A549 (cell line): ENCODE data around the gene SSU72. TPM values are rescaled to one million over a fixed set of nuclear protein-coding genes. Genes with fewer than 3 reads are reported as not detected.

Source experiments
- ATAC-seq, 2 experiments: fragments of 200-7000 bp in 1 of 2; fragments of >200 bp in 1 of 2; cut with Nextera tagmentation in 1 of 2; cut with Tn5 transposase in 1 of 2; 3 replicates each; pipeline versions ENCODE4 v1.8.0 to v1.9.1; 2018 to 2020; ENCODE audit warnings: mild to moderate bottlenecking in 1 of 2, moderate library complexity in 1 of 2
- CTCF ChIA-PET: fragments of 300-600 bp; sonication (Branson Sonifier 250); formaldehyde crosslinking; extraction: SDS; loops from one replicate; lab custom pipeline; 2021; ENCODE audit warnings: antibody characterized with exemption, inconsistent platforms; lab: Yijun Ruan, JAX
- POLR2A ChIA-PET: fragments of 350-600 bp; formaldehyde crosslinking; extraction: SDS; loops from one replicate; lab custom pipeline; 2021; ENCODE audit warnings: antibody characterized with exemption, inconsistent platforms; lab: Yijun Ruan, JAX
- DNase-seq, 2 experiments: peaks; one replicate each; pipeline versions ENCODE4 v3.0.0 to v3.0.0-alpha.2; 2011 to 2016; ENCODE audit warnings: low read depth in 1 of 2, low spot score in 1 of 2
- FAIRE-seq: peaks from 2 replicates; lab custom pipeline; 2011; peaks lifted over from hg19 to GRCh38; lab: Jason Lieb, UNC
- H3K27ac ChIP-seq, 2 experiments: fragments of >200 bp; sonication (Bioruptor Twin); formaldehyde crosslinking; 3 replicates each; pipeline ENCODE4 v1.5.1; 2016 to 2017
- H3K4me1 ChIP-seq: fragments of >200 bp; sonication (Bioruptor Twin); formaldehyde crosslinking; 3 replicates; pipeline ENCODE4 v1.6.1; 2016
- H3K4me2 ChIP-seq: fragments of >200 bp; sonication (Bioruptor Twin); formaldehyde crosslinking; 3 replicates; pipeline ENCODE4 v1.6.1; 2016
- H3K4me3 ChIP-seq: fragments of >200 bp; sonication (Bioruptor Twin); formaldehyde crosslinking; 3 replicates; pipeline ENCODE4 v1.5.1; 2016
- H3K9me3 ChIP-seq: fragments of >200 bp; sonication (Bioruptor Twin); formaldehyde crosslinking; 3 replicates; pipeline ENCODE4 v1.6.1; 2016
- BHLHE40 ChIP-seq: IDR thresholded peaks from 2 replicates; pipeline ENCODE4 v1.6.1; 2012; ENCODE audit warnings: low read depth, low read length, inconsistent platforms
- CBX8 ChIP-seq: fragments of 200-600 bp; sonication (generic); IDR thresholded peaks from 2 replicates; pipeline ENCODE4 v1.6.1; 2016
- ESRRA ChIP-seq: fragments of 150-350 bp; IDR thresholded peaks from 2 replicates; pipeline ENCODE4 v1.6.1; 2014; ENCODE audit warnings: mild to moderate bottlenecking, low read length, borderline replicate concordance
- FOSB ChIP-seq: fragments of 250-450 bp; sonication (Bioruptor Pico); IDR thresholded peaks from 2 replicates; pipeline ENCODE4 v1.5.0; 2020; ENCODE audit warnings: mild to moderate bottlenecking, moderate library complexity
- FOXS1 ChIP-seq: fragments of 250-450 bp; sonication (Bioruptor Pico); IDR thresholded peaks from 2 replicates; pipeline ENCODE4 v1.5.0; 2020; ENCODE audit warnings: mild to moderate bottlenecking, moderate library complexity
- HEYL ChIP-seq: fragments of 250-450 bp; sonication (Bioruptor Pico); IDR thresholded peaks from 2 replicates; pipeline ENCODE4 v1.8.0; 2021; ENCODE audit warnings: mild to moderate bottlenecking, moderate library complexity
- HMGXB4 ChIP-seq: fragments of 250-450 bp; sonication (Bioruptor Pico); IDR thresholded peaks from 2 replicates; pipeline ENCODE4 v1.5.0; 2021; ENCODE audit warnings: mild to moderate bottlenecking, moderate library complexity, borderline replicate concordance
- JUN ChIP-seq, 2 experiments: fragments of >200 bp; sonication (Bioruptor Twin); formaldehyde crosslinking; IDR thresholded peaks; 2 replicates in 1 of 2; 3 replicates in 1 of 2; pipeline ENCODE4 v1.6.1; 2016 to 2017
- KDM1A ChIP-seq: fragments of 200-600 bp; sonication (generic); IDR thresholded peaks from 2 replicates; pipeline ENCODE4 v1.6.1; 2016; ENCODE audit warnings: low read depth, mild to moderate bottlenecking
- MAX ChIP-seq: IDR thresholded peaks from 2 replicates; pipeline ENCODE4 v1.6.1; 2012
- MYC ChIP-seq: IDR thresholded peaks from 2 replicates; pipeline ENCODE4 v1.6.1; 2012; ENCODE audit warnings: mild to moderate bottlenecking, inconsistent platforms, low read length, improper control_type of control experiment, borderline replicate concordance
- NFE2L2 ChIP-seq: fragments of 150-350 bp; conservative IDR thresholded peaks from 2 replicates; pipeline ENCODE4 v1.6.1; 2014; ENCODE audit warnings: low read length
- NPAS2 ChIP-seq: fragments of 250-450 bp; sonication (Bioruptor Pico); IDR thresholded peaks from 2 replicates; pipeline ENCODE4 v1.8.0; 2022; ENCODE audit warnings: mild to moderate bottlenecking, moderate library complexity, borderline replicate concordance
- RAD21 ChIP-seq, 2 experiments: fragments of >200 bp in 1 of 2; sonication (Bioruptor Twin) in 1 of 2; formaldehyde crosslinking in 1 of 2; IDR thresholded peaks in 1 of 2; conservative IDR thresholded peaks in 1 of 2; 2 replicates in 1 of 2; 3 replicates in 1 of 2; pipeline ENCODE4 v1.6.1; 2012 to 2018; ENCODE audit warnings: inconsistent platforms in 1 of 2
- SREBF2 ChIP-seq: fragments of 450-650 bp; IDR thresholded peaks from 2 replicates; pipeline ENCODE4 v1.6.1; 2014; ENCODE audit warnings: mild to moderate bottlenecking, moderate library complexity
- ZNF302 ChIP-seq: fragments of 250-450 bp; sonication (Bioruptor Pico); IDR thresholded peaks from 2 replicates; pipeline ENCODE4 v1.9.0; 2021; ENCODE audit warnings: inconsistent platforms, mild to moderate bottlenecking, moderate library complexity
- WGBS: methylation state at CpG from one replicate; pipeline ENCODE4 v1.1.6; 2017; ENCODE audit errors: missing lambda C conversion rate; 5-methylcytosine and 5-hydroxymethylcytosine counted together
- polyA plus RNA-seq, 4 experiments: library from polyadenylated mRNA; depleted of rRNA in 3 of 4; stranded (reverse); fragments of >200 nt; fragmentation: RNase III in 1 of 4; extraction: RNeasy Plus Mini Kit Qiagen cat#74134 plus additional on column Dnase treatment in 1 of 4; gene quantifications; 2 replicates in 3 of 4; 3 replicates in 1 of 4; pipeline ENCODE4 v1.2.3, GENCODE V29; 2011 to 2017
- TF ChIP-seq, protein P1 (sequence below): fragments of >200 bp; sonication (Bioruptor Twin); formaldehyde crosslinking; IDR thresholded peaks from 2 replicates; pipeline ENCODE4 v1.6.1; 2016
- TF ChIP-seq, protein P2 (sequence below): fragments of >200 bp; sonication (Bioruptor Twin); formaldehyde crosslinking; IDR thresholded peaks from 3 replicates; pipeline ENCODE4 v1.5.1; 2016
- TF ChIP-seq, protein P3 (sequence below): fragments of 250-450 bp; sonication (Bioruptor Pico); IDR thresholded peaks from 2 replicates; pipeline ENCODE4 v1.5.0; 2020; ENCODE audit warnings: low read depth, mild to moderate bottlenecking, moderate library complexity

The SSU72 gene
- polyA plus RNA-seq, 2 of the 4 experiments (the other 2 are of a cell fraction), result 75.3 to 101 TPM

- no peak for FAIRE-seq
- Histone ChIP-seq H3K4me2 (no peak overlapping the region), H3K4me3 (no peak overlapping the region), H3K4me1 (peaks cover 3% of the 10 kb centered on the region; the same call in 1 of the 3 replicates), H3K27ac (no peak overlapping the region), H3K9me3 (no peaks in the 10 kb centered on the region)
- DNase-seq, result no peak
- POLR2A ChIA-PET, result no interaction called here
- WGBS, result 87% methylated on average over 10 of the region's 10 CpGs
- CTCF ChIA-PET, result no interaction called here
- ATAC-seq, result no peak
- TF ChIP-seq, protein P1, sequence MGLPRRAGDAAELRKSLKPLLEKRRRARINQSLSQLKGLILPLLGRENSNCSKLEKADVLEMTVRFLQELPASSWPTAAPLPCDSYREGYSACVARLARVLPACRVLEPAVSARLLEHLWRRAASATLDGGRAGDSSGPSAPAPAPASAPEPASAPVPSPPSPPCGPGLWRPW, result no peak
- TF ChIP-seq, protein P2, sequence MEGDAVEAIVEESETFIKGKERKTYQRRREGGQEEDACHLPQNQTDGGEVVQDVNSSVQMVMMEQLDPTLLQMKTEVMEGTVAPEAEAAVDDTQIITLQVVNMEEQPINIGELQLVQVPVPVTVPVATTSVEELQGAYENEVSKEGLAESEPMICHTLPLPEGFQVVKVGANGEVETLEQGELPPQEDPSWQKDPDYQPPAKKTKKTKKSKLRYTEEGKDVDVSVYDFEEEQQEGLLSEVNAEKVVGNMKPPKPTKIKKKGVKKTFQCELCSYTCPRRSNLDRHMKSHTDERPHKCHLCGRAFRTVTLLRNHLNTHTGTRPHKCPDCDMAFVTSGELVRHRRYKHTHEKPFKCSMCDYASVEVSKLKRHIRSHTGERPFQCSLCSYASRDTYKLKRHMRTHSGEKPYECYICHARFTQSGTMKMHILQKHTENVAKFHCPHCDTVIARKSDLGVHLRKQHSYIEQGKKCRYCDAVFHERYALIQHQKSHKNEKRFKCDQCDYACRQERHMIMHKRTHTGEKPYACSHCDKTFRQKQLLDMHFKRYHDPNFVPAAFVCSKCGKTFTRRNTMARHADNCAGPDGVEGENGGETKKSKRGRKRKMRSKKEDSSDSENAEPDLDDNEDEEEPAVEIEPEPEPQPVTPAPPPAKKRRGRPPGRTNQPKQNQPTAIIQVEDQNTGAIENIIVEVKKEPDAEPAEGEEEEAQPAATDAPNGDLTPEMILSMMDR, result no peak
- no peak for TF ChIP-seq BHLHE40
- TF ChIP-seq, all 56 proteins: peak for 0
Observed at GRCh38 chr1:1567891-1568291, 6.8 kb downstream of the SSU72 start.

DNA sequence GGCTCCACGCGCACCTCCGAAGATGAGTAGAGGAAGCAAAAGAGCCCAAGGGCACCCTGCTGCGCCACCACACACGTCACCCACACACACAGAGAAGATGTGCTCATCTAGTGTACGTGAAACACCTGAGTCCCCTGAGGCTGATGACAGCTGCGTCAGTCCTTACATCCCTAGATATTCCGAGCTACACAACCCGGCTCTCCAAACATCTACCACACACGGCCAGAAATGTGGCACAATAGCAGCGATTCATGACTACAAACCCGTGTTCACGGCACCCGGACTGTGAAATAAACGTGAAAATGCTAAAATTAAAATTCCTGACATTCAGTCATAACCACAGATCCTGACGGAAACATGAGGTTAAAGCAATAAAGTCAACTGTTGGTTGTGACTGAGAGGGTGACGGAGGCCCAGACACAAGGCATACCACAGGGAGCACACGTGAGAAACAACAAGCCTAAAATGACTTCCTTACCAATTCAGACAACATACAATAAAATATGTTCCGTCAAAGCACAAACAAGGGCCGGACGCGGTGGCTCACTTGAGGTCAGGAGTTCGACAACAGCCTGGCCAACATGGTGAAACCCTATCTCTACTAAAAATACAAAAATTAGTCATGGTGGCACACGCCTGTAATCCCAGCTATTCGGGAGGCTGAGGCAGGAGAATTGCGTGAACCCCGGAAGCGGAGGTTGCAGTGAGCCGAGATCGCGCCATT, 7.3 kb downstream of the SSU72 start:
- ChIA-PET CTCF (no interaction called here), POLR2A (no interaction called here)
- DNase-seq (no peak), ATAC-seq (no peak), FAIRE-seq (no peak)
- Histone ChIP-seq H3K4me1 (no peaks in the 10 kb centered on the region), H3K4me3 (no peak overlapping the region), H3K4me2 (no peak overlapping the region), H3K27ac (no peak overlapping the region), H3K9me3 (no peaks in the 10 kb centered on the region)
- WGBS, result 94% methylated on average over 31 of the region's 31 CpGs
- TF ChIP-seq ZNF302 (CRISPR knock-in tag) (no peak), NFE2L2 (no peak)

GRCh38 chr1:1565340-1565739, 9.3 kb downstream of the SSU72 start:
- Histone ChIP-seq H3K9me3 (no peaks in the 10 kb centered on the region), H3K4me2 (no peak overlapping the region), H3K4me1 (no peaks in the 10 kb centered on the region), H3K27ac (0 out of 6 replicates have a peak overlapping the region, but pooled peaks of 1 of the 2 experiments have one; percentile 2), H3K4me3 (no peak overlapping the region)
- ATAC-seq (no peak), DNase-seq (no peak), FAIRE-seq (no peak)
- 98% methylated on average over 10 of the region's 10 CpGs for WGBS
- POLR2A ChIA-PET, result interaction anchor here (0.6 kb wide), 1 partner anchor 32 kb away, joined by 3 read pairs; no protein-coding TSS in a partner anchor
- CTCF ChIA-PET, result no interaction called here
- TF ChIP-seq RAD21 (conservative IDR thresholded peaks at IDR 0.05 in 1 of 2, IDR thresholded peaks at IDR 0.05 in 1 of 2) (no peak), KDM1A (no peak), ESRRA (no peak), ZNF302 (CRISPR knock-in tag) (no peak), JUN (IDR thresholded peaks at IDR 0.05) (no peak), MYC (no peak), SREBF2 (no peak), FOXS1 (CRISPR knock-in tag) (no peak), HMGXB4 (CRISPR knock-in tag) (no peak), CBX8 (no peak), HEYL (no peak), NPAS2 (CRISPR knock-in tag) (no peak), MAX (no peak), FOSB (no peak)
- TF ChIP-seq, protein P3, sequence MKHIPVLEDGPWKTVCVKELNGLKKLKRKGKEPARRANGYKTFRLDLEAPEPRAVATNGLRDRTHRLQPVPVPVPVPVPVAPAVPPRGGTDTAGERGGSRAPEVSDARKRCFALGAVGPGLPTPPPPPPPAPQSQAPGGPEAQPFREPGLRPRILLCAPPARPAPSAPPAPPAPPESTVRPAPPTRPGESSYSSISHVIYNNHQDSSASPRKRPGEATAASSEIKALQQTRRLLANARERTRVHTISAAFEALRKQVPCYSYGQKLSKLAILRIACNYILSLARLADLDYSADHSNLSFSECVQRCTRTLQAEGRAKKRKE, result no peak
